GM20431 (cell line): Measurements from ENCODE around the gene PRTG.
"Not testable (repeated sequence)": the region's sequence is repeated elsewhere in the genome, so short reads cannot be mapped to it uniquely, and the experiment has no call there.

Source experiments
- in situ Hi-C: fragments of 300-500 bp; cut with MseI, MboI; formaldehyde crosslinking; loops from one replicate; pipeline ENCODE4 v1.15.0; 2020; ENCODE audit warnings: low sequenced_read_pairs; ENCODE audit not compliant: unreplicated experiment

Gene PRTG

GRCh38 chr15:55652359-55652758 lies 90.6 kb downstream of the PRTG start:
- in situ Hi-C loops, result no loop called here

- in situ Hi-C loops, result no loop called here
Measured at GRCh38 chr15:55649058-55649423, 93.9 kb downstream of the PRTG start.

- in situ Hi-C loops, result no loop called here
Measured at GRCh38 chr15:55638764-55639163, 104.2 kb downstream of the PRTG start.

- in situ Hi-C loops, result no loop called here
Measured at GRCh38 chr15:55637086-55637485, 105.9 kb downstream of the PRTG start.

- in situ Hi-C loops, result no loop called here
Measured at GRCh38 chr15:55633731-55634130, 109.2 kb downstream of the PRTG start.

- in situ Hi-C loops, result no loop called here
Measured at GRCh38 chr15:55632434-55632833, 110.5 kb downstream of the PRTG start.

GRCh38 chr15:55630858-55631257 lies 112.1 kb downstream of the PRTG start:
- in situ Hi-C loops, result no loop called here

- in situ Hi-C loops, result no loop called here
Measured at GRCh38 chr15:55628369-55628730, 114.6 kb downstream of the PRTG start.

GRCh38 chr15:55627730-55628368 lies 115.1 kb downstream of the PRTG start:
- in situ Hi-C loops, result no loop called here

GRCh38 chr15:55619783-55620182 lies 123.2 kb downstream of the PRTG start:
- in situ Hi-C loops, result no loop called here

GRCh38 chr15:55618387-55618786 lies 124.6 kb downstream of the PRTG start:
- in situ Hi-C loops, result no loop called here

GRCh38 chr15:55615445-55615844 lies 127.5 kb downstream of the PRTG start:
- in situ Hi-C loops, result no loop called here

- in situ Hi-C loops, result no loop called here
Measured at GRCh38 chr15:55613727-55614126, 129.2 kb downstream of the PRTG start.

GRCh38 chr15:55606214-55606613 lies 136.7 kb downstream of the PRTG start:
- in situ Hi-C loops, result no loop called here

GRCh38 chr15:55601374-55601773 lies 141.6 kb downstream of the PRTG start:
- in situ Hi-C loops, result no loop called here

GRCh38 chr15:55599439-55599838 lies 143.5 kb downstream of the PRTG start:
- in situ Hi-C loops, result no loop called here

GRCh38 chr15:55593019-55593418 lies 149.9 kb downstream of the PRTG start:
- in situ Hi-C loops, result not testable (repeated sequence)

GRCh38 chr15:55590788-55591187 lies 152.2 kb downstream of the PRTG start:
- in situ Hi-C loops, result no loop called here

GRCh38 chr15:55589287-55589686 lies 153.7 kb downstream of the PRTG start:
- in situ Hi-C loops, result no loop called here

- in situ Hi-C loops, result no loop called here
Measured at GRCh38 chr15:55588815-55589115, 154.2 kb downstream of the PRTG start.

- in situ Hi-C loops, result no loop called here
Measured at GRCh38 chr15:55588070-55588814, 154.7 kb downstream of the PRTG start, which contains the start of gene PYGO1. Gene PYGO1, minus strand, starts transcription at chr15:55588345. Its CDS starts 462 bp downstream, at chr15:55587883.
